NCI-H82 treated with DMSO at 0.1 percent for 48 hours (cell line): ENCODE measurements around the gene NOL3.
"Not testable (repeated sequence)": the region's sequence is repeated elsewhere in the genome, so short reads cannot be mapped to it uniquely, and the experiment has no call there.

Experiments
- DNase-seq: peaks from one replicate; lab custom pipeline; 2025; ENCODE audit not compliant: unreplicated experiment; lab: John Stamatoyannopoulos, UW

The NOL3 gene

DNA sequence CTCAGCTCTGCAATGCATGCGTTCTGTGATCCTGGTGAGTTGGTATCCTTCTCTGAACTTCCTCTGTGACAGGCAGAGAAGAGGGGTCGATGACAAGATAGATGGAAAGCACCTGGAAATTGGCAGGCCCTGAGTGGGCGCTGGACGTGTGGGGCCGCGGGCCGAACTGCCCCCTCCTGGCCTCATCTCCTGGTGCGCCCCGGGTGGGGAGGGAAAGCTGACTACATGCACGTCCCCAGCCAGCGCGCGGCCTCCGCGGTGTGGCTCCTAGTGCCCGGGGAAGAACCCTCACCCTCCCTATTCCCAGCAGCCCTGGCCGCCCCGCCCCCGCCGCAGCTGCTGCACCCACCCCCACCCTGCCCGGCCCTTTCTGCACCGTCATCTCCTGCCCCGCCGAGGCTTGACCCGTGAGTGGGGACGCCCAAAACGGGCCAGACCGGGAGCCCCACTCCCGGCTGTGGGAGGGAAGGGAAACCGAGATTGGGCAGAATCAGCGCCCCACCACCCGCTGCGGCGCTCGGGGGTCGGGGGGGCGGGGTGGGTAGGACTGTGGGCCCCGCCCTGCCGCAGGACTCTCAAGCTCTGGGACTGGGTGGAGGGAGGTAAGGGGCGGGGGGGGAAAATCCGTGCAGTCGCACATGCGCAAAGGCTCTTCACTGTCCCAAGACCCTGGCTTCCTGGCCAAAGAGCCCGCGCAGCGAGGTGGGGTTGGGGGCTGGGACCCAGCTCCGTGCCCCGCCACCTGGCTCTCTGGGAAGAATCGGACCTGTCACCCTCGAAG is at the start of gene NOL3:
Gene NOL3, plus strand, starts transcription at position 371 of the 781 bp plus-strand sequence.
- DNase-seq, result peak; percentile 78

GRCh38 chr16:67122799-67123198 is 47.5 kb upstream of the NOL3 start:
- DNase-seq, result not testable (repeated sequence)

GRCh38 chr16:67128417-67128816 is 41.9 kb upstream of the NOL3 start:
- no peak for DNase-seq

DNA sequence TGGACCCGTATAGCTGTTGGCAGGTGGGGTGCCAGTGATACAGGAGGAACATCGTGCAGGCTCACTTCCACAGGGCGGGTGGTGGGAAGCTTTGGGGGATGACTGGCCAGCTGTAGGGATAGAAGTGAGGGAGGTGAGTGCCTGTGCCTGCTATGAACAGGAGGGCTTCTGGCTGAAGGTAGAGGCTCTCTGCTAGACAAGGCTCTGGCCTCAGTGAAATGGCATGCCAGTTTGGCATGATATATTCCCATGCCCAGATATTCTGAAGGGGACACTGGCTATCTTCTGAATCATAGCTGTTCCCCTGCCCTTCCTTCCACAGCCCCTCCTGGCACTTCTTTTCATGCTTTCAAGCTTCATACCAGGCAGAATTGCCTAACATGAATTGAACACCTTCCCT is 41.5 kb upstream of the NOL3 start:
- no peak for DNase-seq

DNA sequence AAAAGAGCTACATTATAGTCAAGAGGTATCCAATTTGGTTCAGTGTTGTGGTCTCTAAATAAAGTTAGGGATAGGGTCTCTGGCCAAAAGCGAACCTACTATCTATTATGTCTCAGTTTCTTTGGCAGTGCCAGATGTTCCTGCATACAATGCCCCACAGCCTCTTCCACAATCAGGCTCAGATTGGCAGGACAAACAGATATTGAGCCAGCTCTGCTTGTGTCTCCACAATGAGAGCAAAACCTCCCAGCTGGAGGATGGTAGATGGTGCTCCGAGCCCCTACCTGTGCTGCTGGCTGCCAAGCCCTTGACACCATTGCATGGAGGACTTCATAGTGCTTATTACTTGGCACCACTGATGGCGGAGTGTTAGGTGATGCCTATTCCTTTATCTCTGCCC is 40.9 kb upstream of the NOL3 start:
- DNase-seq, result no peak

DNA sequence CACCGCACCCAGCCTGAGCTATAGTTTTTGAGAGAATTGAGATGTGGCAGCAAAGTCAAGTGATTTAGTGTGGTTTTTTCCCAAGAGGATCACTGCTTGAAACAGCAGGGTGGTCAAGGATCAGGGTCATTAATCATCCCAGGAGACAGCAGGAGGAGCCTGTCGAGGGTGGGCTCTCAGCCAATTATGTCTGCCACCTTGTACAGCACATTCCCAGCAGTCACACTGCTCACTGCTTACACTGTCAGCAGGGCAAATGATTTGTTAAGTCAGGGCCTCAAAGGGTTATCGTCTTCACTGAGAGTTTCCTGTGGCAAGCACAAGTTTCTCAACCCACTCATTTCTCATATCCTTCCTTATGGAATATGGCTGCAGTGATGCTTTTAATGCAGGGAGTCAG is 32.7 kb upstream of the NOL3 start:
- peak; percentile 65 for DNase-seq

- no peak for DNase-seq
Observed at GRCh38 chr16:67141391-67141790, 28.9 kb upstream of the NOL3 start.

DNA sequence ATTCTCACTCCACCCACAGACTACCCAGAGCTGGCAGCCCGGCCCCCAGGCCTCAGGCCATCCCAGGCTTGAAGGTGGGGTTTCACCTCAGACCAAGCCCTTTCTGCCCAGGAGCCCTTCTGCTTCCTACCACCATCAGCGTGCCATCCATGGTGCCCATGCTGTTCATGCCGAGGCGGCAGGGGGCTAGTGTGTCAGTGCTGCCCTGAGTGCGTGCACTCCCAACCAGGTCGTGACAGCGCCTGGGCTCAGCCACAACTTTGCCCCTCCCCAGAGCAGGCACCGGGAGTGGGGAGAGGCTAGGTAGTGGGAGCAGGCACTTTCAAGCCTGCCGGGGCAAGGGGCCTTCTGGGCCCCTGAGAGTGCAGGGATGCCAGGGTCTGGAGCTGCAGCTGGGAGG is 28.0 kb upstream of the NOL3 start:
- no peak for DNase-seq

DNA sequence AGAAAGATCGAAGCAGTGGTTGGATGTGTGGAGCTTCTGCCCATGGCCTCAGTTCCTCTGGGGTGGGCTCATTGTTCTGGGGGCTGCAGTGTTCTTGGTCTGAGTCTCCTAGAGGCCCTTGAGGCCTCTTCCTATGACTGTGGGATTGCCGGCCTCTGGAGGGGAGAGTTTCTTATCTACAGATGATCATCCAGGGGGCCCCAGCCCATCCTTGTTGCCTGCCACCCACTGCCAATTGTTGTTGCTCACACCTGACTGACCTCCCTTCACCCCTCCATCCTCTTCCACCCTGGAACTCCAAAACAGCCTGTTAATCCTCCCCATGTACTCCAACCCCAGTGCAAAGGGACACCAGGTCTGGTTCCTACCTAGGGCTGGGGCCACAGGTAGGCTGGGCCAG is 25.4 kb upstream of the NOL3 start:
- DNase-seq, result no peak

- no peak for DNase-seq
Observed at GRCh38 chr16:67145746-67146145, 24.6 kb upstream of the NOL3 start.

- DNase-seq, result no peak
Observed at GRCh38 chr16:67146523-67147357, 23.6 kb upstream of the NOL3 start.

DNA sequence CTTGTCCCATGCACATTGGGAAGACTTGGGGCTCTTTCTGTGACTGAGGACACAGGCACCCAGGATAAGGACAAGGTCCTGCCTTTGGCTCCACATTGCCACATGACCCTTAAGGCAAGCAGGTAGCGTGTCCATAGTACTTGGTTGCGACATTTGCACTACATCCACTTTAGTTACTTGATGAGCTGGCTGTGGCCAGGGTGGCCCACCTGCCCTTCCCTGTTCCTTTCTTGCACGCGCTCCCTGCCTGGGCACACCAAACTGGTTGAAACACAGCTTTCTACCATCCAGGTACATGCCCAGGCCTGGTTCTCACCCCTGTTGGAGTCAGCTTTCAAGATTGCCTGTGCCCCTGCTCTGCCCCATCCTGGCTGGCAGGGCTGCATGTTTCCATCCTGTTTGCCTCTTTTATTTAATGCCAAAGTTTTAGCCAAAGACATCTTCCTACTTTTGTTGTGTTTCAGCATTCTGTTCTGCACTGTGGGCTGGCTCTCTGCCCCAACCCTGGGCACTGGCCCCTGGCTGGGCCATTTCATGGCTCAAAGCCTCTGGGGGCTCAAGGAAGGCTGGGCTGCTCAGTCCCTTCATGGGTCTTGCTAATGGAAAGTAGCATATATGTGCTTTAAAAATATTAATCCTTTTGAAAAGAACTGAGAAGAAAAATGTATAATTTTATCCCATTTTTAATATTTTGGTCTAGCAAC is 22.7 kb upstream of the NOL3 start:
- no peak for DNase-seq

DNA sequence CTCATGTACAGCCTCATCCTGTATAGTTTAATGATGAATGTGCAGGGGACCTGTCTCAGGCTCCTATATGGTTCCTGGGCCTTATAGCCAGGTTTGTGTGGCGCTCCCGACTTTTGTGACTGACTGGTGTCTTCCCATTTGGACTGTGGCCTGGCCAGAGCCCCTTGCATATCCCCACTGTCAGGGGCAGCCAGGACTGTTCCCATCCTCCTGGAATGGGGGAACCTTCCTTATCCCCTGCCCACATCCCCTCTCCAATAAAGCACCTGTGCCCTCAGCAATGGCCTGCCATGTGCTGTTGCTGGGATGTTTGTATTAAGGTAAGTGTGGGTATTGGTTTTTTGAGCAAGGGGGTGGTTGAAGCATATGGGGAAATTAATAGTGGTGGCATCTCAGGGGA is 22.1 kb upstream of the NOL3 start:
- no peak for DNase-seq

DNA sequence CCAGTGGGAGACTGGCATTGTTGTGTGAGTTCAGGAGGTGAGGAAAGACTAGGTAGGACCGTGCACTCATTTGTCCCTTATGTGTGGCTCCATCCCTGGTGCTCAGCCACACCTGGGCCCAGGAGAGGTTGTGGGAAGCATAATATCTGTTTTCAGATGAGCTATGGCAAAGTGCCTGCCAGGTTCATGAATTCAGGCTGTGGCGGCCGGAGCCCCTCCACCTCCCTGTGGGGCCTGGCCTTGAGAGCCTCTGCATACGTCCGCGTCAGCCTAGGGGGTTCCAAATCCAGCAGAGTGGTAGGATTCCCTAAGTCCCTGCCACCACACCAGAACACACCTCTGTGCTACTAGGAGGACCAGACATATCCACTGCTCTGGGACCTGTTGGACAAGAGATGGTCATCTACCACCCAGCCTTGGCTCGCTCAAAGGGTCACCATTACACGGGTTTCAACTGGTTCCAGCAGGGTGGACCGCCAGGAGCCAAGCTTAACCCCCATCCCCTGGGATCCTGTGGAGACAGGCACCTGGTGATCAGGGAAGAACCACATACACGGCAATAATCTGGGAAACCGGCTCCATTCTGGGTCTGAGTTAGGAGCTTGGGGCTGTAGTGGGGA is 21.6 kb upstream of the NOL3 start:
- no peak for DNase-seq

DNA sequence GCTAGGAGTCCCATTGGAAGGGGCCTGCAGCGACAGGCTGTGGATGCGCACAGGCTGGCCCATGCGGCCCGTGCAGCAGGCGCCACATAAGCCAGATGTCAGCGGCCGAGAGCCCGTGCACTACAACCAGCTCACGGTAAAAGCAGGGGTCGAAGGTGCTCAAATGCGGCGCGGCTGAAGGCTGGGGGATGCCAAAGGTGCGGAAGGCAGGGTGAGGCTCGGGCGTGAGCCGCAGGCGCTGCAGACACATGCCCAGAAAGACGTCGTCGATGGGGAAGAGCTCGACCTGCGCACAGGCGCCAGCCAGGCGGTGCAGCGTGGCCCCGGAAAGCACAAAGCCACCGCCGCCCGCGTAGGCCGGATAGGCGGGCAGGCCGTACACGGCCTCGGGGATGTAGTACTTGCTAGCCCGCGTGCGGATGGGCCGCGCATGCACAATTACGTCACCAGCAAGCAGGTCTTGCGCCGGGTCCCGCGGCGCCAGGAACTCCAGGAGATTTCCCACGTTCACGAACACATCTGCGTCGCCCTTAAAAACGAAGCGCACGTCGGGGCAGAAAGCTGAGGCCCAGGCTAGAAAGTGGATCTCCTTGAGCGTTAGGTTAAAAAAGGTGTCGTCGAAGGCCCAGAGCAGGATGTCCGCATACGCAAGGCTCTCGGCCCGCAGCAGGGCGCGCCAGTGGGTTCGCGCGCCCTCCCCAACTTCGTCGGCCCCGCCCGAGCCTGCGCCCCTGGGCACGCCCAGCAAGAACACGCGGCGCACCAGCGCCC is 20.9 kb upstream of the NOL3 start:
- DNase-seq, result no peak

DNA sequence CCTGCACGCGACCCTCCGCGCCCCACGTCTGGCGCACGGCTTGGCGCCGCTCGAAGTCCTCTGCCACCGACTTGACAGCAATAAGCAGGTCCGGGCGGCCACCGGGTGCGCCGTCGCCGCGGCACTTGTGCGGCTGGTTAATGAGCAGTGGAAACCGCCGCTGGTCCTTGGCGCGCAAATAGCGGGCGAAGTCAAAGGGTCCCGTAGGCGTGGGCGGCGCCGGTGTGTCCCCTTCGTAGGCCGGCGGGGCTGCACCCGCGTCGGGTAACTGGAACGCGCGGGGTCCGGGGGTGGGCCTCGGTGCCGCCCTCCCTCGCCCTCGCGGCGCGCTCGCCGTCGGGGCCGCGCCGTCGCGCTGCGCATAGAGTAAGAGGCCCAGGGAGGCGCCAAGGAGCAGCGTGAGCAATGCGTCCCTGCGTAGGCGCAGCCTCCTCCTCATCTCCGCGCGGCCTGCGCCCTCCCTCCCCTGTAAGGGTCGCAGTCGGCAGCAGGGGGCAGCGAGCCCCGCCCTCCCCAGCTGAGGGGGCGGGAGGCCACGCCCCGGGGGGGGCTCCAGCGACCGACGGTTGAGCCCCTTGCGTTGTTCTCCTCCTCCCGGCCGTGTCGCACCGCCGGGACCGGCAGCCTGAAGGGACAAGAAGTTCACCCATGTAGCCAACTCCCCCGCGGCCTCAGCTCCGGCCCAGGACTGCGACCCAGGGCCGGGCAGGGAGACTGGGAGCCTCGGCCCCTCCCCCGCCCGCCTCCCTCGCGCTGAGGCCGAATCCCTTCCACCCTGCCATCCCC is 20.1 kb upstream of the NOL3 start:
- peak; percentile 8 for DNase-seq

DNA sequence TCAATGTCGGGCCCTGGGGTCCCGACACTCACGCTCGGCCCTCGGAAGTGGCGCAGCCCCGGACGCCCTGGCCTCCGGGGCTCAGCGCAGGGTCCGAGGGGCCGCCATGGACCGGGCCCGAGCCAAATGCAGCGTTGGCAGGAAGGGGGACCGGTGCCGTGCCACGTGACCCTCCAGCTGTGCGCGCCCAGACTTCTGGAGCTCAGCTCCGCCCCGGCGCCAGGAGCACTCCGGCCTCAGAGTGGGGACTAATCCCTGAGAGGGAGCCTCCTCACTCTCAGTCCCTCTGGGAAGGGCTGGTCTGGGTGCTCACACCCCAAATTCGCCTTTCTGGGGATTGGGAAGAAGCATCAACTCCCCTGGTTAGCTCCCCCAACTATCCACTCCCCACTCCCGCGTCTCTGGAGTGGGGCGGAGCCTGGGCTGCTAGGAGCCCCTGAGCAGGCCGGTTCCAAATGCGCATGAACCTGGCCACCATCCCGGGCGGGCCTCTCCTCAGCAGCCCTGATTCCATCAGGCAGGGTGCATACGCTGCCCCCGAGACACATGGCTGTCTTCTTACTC is 19.4 kb upstream of the NOL3 start, which contains the start of gene B3GNT9:
Gene B3GNT9, minus strand, starts transcription at position 166 of the 564 bp plus-strand sequence. CDS start 513 bp downstream, outside the sequence.
- no peak for DNase-seq

DNA sequence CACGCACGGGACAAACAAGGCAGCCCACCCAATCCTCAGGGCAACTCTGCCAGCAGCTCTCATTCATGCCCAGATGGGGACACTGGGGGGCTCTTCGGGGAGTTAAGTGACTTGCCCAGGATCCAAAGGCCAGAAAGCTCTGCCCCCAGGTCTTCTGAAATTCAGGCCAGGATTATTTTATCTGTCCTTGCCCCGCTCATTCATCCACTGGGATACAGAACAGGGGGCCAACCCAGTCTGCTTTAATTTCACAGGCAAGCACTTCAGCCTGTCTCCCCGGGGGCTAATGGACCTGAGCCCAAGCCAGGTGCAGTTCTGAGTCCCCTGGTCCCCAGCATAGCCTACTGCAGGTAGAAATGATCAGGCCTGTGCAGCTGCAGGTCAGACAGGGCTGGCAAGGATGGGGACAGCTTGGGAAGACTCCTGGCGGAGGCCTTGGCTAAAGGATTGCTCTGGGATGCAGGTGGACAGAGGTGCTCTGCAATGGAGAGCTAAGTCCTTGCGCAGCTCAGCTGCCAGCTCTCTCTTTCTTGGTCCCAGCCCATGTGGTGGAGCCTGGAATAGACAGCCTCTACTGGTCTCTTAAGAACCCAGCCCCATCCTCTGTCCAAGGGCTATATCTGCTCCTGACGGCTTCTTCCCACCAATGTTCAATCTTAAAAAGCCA is 18.8 kb upstream of the NOL3 start:
- DNase-seq, result no peak
